HG03135 (cell line): Measurements from ENCODE around the gene HEXIM2.
A peak's percentile ranks its signal among the peaks of the same experiment; 100 is the strongest.

Experiments used
- ATAC-seq: cut with Tn5 transposase; IDR thresholded peaks from one replicate; pipeline ENCODE4 v1.9.1; 2021; ENCODE audit warnings: mild to moderate bottlenecking, moderate library complexity; ENCODE audit not compliant: unreplicated experiment

The HEXIM2 gene

GRCh38 chr17:45143767-45144198 lies 17.9 kb upstream of the HEXIM2 start:
- no peak for ATAC-seq

GRCh38 chr17:45144199-45145034 lies 17.3 kb upstream of the HEXIM2 start:
- ATAC-seq = no peak

DNA sequence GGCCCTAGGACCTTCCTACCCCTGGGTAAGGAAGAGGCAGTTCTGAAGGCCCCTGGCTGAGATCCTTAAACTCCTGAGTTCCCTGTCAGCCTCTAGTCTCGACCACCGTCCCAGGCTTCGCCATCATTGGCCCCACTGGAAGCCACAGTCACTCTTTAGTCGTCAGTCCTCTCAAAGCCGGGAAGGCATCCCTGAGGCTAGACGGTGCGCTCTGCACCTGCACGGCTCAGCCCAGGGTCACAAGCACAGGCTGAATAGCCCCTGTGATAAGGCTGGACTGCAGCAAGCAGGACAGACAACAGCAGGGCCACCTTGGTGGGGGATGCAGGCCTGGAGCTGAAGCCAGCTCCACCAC lies 16.7 kb upstream of the HEXIM2 start:
- no peak for ATAC-seq

DNA sequence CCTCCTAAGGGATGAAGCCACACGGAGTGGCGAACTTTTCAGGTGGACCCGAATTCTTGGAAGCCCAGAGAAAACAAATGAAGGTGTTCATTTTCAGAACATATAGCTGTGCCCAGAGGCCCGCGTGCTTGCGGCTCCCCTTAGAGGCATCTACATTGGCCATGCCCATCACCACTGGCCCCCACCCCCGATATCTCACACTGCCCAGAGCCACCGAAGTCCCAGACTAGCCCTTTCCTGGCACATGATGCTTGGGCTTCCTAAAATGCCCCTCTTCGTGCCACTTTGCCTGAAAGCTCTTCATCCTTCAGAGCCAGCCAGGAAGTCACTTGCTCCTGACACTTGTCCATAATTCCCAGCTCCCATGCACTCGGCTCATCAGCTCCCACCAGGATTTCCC lies 15.5 kb upstream of the HEXIM2 start:
- ATAC-seq = no peak

- ATAC-seq = no peak
These were observed 15.1 kb upstream of the HEXIM2 start for GRCh38 chr17:45146592-45146889.

DNA sequence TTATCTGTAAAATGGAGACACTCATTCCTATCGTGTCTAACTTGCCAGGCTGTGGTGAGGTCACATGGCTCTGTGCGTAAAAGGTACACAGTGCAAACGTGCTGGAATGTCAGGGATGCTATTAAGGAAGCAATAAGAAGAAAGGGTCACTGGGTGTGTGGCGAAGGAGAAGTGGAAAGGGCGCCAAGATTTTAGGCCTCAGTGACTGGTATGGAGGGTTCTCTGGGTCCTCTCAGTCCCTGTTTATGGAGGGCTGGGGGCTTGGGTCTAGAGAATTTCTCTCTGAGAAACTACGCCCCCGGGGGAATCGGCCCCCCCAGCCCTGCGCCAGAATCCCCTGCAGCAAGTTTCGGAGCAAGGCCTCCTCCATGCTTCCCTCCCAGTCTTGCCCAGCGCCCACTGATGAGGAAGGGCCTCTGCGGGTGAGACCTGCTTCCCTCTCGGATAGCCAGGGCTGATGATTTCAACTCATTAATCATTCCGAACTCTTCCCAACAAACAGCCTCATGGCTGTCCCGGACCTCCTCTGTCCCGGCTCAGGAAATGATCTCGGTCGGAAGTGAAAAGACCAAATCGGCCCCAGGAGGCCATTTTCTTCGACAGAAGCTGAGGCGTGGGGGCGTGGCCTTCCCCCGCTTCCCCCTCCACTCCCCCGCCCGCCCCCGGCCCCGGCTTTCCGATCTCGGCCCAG lies 14.6 kb upstream of the HEXIM2 start:
- peak; percentile 2 for ATAC-seq

GRCh38 chr17:45147581-45148182 lies 14.0 kb upstream of the HEXIM2 start:
- ATAC-seq = peak; percentile 29

DNA sequence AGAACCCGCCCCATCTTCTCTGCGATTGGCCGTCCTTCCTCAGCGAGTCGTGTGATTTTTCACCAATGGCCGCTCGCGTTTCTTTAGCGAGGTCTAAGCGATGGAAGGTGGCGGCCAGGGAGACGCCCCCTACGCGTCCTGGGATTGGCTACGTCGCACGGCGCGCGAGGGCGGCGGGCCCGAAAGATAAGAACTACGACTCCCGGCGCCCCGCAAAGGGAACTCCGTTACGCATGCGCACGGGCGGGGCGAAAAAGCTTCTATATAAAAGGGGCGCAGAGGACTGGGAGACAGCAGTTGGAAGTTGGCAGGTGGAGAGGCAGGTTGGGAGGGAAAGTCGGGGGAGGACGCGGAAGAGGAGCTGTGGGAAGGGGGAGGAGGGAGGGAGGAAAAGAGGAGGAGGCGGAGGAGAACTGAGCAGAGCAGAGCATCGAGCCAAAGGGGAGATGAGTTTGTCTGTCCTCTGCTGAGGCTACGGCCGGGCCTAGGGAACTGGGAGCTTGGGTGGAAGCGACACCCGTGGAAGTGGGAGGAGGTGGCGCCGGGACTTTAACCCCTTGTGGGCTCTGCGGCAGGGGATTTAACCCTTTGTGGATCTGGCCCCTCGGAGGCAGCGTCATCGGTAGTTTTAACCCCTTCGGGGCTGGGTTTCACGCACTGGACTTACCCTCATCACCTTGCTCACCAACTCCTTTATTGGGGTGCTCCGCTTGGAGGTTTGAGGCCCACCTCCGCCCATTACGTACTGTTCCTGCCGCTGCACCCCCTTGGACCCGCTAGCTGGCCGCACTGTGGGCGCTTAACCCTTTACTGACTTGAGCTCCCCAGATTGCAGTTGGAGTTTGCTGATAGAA lies 13.3 kb upstream of the HEXIM2 start, which contains the start of gene HEXIM1:
Gene HEXIM1, plus strand, starts transcription at position 293 of the 854 bp plus-strand sequence. CDS start 716 bp downstream, outside the sequence.
- ATAC-seq = peak; percentile 60

- ATAC-seq = peak; percentile 24
These were observed 12.5 kb upstream of the HEXIM2 start for GRCh38 chr17:45149037-45149668.

GRCh38 chr17:45149669-45150664 lies 11.7 kb upstream of the HEXIM2 start:
- ATAC-seq = no peak

GRCh38 chr17:45150911-45151809 lies 10.5 kb upstream of the HEXIM2 start:
- ATAC-seq = no peak

GRCh38 chr17:45155029-45155428 lies 6.6 kb upstream of the HEXIM2 start:
- ATAC-seq = no peak

DNA sequence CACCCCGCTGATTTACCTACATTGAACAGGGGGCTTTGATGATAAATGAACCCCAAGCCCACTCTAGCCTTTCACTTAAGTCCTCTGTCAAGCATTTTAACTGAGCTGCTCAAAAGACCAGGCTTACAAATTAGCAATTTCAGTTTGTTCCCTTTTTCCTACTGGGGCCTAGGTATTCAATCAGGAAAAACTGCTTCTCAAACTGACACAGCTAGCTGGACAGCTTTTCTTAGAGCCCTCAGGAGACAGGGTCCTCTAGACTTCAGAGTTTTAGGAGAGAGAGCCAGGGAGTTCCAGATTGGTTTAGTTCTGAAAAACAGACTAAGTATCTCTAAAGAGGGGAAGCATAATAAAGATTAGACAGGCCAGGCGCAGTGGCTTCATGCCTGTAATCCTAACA lies 6.2 kb upstream of the HEXIM2 start:
- no peak for ATAC-seq

DNA sequence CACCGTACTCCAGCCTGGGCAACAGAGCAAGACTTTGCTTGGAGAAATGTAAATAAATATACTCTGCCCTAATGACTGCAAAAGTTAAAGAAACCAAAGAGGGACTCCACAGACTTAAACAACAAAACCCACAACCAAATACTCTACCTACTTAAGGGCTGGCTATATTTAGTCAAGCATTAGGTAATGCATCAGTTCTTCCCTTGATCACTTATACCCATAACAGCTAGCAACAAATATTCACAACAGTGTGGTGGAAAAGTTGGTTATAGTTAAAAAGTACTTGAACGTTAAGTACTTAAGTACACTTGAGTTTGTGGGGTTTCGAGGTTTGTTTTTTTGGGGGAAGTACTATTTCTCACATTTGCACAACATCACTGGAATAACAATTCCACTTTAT lies 5.4 kb upstream of the HEXIM2 start:
- no peak for ATAC-seq

DNA sequence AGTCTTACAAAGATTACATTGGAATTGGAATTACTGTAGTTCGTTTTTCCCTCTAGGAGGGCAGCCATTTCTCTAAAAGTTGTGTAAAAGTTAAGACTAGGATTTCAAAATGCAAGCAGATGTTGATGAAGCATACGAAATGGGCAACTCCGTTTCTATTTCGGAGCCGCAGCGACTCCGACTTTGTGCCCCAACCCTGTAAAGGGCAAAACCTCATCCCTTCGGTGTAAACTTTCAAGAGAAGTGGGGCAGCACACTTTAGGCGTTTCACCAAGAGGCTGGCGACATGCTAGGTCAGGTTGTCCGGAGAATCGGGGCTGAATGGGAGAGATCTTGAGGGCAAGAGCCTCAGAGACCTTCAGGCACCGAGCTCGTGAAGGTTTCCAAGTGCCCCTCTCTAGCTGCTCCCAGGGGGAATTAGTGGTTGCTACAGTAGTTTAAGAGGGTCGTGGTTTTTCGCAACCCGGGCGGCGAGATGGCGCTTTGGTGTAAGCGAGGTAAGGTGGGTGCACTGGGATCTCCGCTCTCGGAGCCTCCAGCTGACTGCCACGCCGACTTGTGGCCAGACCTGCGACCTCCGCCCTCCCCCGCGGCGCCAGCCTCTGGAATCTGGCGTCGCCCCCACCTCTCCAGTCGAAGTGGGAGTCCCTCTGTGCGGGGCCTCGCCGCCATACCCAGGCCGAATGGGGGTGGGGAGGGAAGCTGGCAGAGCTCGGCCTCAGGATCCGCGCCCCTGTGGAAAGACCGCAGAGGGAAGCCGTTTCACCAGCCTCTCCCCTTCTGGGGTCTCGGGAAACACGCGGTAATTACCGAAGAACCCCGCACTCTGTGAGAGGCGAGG lies 1.0 kb upstream of the HEXIM2 start:
- peak; percentile 26 for ATAC-seq

- no peak for ATAC-seq
These were observed 481 bp downstream of the HEXIM2 start for GRCh38 chr17:45162025-45162687.

DNA sequence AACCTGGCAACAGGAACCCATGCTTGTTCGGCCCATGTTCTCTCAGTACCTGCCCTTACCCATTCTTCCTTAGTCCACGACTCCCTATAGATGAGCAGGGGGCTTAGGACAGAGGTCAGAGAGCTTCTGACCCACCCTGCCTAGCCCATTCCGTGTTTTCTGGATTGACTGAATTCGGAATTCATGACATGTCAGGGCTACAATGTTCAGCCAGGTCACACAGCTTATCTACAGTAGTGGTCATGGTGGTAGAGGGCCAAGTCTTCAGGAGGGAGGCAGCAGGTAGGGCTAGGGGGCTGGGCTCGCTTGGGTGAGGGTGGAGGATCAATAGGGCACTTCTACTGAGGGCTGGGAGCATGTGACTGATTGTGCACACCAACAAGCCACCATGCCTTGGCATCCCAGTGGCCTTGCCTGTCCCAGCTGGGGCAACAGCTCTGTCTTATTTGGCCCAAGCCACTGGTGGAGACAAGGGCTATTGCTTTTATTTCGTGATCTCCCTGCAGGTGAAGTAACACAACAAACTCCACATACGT lies 3.1 kb downstream of the HEXIM2 start:
- ATAC-seq = no peak
